Stimulated activated CD8-positive, alpha-beta memory T cell treated with anti-CD3 and anti-CD28 coated beads, Interleukin-15, amount 100 ng/mL, for 48 hours (primary cell): ENCODE measurements around the gene JARID2.

Experiments used
- DNase-seq, 2 donors: peaks; one replicate each; pipeline ENCODE4 v3.0.0-alpha.2; 2020; ENCODE audit warnings: low read depth in 2 of 2

The JARID2 gene

GRCh38 chr6:15246666-15247499 lies 1.0 kb downstream of the JARID2 start:
- DNase-seq = no peak

- DNase-seq = peak; percentile 37 to 42
Measured at GRCh38 chr6:15247500-15248450, 1.9 kb downstream of the JARID2 start.

DNA sequence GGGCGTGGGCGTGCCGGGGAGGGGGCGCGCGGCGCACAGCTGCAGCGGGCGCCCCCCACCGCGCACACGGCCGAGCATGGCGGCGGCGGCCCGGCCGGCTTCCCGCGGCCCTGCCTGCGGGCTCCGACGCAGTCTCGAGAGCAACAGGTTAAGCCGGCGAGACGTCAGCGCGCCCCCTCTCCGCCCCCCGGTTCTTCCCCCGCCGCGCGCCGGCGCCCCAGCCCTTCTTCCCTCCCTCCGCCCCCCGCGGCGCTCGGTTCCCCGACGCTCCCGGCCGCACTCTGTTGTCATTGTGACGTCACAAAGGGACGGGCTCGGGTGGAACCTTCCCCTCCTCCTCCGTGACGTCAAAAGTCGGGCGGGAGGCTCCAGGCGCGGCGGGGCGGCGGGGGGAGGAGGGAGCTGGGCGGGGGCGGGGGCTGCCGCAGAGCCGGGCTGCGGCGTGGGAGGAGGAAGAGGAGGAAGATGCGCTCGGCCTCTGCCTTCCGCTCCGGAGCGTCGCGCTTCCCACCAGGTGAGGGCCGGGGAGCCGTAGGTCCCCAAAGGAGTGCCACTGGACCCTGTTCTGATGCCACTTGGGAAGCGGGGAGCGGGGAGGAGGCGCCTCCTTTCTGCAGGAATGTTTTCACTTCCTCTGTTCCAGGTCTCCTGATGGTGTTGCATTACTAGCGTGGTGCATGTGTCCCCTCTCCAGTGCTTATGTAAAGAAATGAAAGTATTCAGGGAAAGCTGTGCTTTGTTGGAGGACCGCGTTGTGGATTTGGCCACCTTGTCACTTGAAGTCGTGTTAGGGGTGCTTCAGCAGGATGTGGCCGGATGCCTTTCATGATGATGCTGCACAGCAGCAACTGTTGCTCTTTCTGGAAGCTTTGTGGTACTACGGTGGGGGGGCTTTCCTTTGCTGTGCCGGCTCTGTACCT lies 2.8 kb downstream of the JARID2 start:
- peak; percentile 91 for DNase-seq

DNA sequence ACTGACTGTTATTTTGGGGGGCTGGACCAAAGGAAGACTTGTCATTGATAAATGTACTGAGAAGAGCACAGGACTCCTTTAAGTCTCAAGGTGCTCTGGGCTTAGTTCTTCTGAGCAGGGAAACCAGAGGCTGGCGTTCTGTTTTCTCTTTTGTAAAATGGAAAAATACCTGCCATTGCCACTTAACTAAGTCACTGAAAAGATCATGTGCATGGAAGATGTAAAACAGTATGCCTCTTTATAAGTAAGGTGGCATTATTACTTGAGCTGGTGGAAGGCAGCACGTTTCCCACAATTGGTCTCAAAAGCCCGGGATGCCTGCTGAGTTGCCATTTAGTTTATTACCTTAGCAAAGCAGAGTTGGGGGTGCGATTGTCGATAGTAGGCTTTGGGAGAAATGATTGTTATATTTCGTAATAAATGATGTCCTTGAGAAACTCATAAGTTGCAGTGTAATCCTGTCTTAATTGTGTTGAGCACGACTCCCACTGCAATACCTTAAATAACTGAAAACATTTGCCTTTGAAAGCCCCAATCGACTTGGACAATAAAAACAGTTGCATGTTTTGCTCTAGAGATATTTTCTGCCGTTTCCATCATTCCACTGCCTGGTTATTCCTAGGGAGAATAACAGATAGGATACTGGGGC lies 3.6 kb downstream of the JARID2 start:
- DNase-seq = no peak

- DNase-seq = no peak
Measured at GRCh38 chr6:15250187-15251168, 4.6 kb downstream of the JARID2 start.

GRCh38 chr6:15252195-15252594 lies 6.3 kb downstream of the JARID2 start:
- no peak for DNase-seq

GRCh38 chr6:15253203-15254022 lies 7.5 kb downstream of the JARID2 start:
- DNase-seq = peak in 1 of 2 donors; percentile 28

- DNase-seq = no peak
Measured at GRCh38 chr6:15254070-15254975, 8.5 kb downstream of the JARID2 start.

DNA sequence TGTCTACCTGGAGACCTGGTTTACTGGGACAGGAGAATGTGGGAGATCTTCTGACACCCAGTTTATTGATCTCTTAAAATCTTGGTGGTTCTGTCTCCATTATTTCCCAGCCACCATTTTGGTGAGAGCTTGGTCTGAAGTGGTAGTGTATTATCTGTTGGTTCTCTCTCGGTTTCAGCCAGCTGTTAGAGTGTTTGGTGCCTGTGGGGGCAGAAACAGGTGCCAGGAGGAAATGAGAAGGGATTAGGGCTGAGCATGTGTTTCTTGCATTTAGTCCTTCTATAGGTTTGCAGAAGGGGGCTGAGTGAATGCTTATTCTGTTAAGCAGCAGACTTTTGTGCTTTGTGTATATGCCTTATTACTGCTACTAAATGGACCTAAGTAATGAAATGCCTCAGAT lies 9.6 kb downstream of the JARID2 start:
- DNase-seq = no peak

- DNase-seq = no peak
Measured at GRCh38 chr6:15255909-15256395, 10.1 kb downstream of the JARID2 start.

DNA sequence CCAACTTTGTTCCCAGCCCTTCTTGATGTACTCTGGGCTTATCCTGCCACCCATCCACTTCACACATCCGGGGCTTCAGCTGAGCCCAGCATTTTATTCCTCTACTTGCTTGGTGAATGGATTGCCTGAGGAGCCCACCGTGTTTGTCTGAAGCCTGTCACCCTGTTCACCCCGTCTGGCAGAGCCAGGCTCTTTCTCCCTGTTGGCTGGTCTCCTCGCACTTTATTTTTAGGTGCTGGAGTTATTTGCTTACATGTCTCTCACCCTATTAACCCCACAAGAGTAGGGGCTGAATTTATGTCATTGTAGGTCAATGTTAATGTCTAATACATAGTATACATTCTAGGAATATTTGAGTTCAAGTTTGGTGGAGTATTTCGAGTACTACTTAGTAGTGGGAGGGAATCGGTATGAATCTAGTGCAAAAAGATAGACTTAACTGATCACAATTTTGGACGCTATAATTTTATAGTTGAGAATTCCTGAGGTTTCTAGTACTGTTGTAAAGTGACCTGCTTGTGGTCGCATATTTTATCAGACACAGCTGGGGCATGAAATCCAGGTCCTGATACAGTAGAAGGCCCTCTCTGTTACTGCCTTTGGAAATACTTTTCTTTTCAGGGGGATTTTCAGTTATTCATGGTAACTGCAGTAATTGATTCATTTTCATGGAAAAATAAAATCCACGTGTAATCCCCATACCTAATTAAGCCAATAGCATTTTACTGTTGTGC lies 10.8 kb downstream of the JARID2 start:
- DNase-seq = no peak

- no peak for DNase-seq
Measured at GRCh38 chr6:15257357-15258132, 11.7 kb downstream of the JARID2 start.

- DNase-seq = no peak
Measured at GRCh38 chr6:15259766-15260098, 13.9 kb downstream of the JARID2 start.

GRCh38 chr6:15260099-15260821 lies 14.4 kb downstream of the JARID2 start:
- no peak for DNase-seq

- DNase-seq = no peak
Measured at GRCh38 chr6:15263780-15264374, 18.0 kb downstream of the JARID2 start.
